B cell (primary cell): ENCODE results near the gene KDM7A. TPM values are rescaled to one million over a fixed set of nuclear protein-coding genes. Genes with fewer than 3 reads are reported as not detected.

Experiments used
- ATAC-seq: fragments of 200-7000 bp; cut with Tn5 transposase; one replicate; pipeline ENCODE4 v1.10.0; 2021; ENCODE audit warnings: low read depth, mild to moderate bottlenecking, moderate number of reproducible peaks, moderate library complexity
- CTCF ChIA-PET: fragments of 350-600 bp; sonication (Branson Sonifier 250); formaldehyde crosslinking; loops from one replicate; lab custom pipeline; 2021; ENCODE audit warnings: antibody characterized with exemption, inconsistent platforms; lab: Charles Lee
- POLR2A ChIA-PET: fragments of 350-600 bp; sonication (Branson Sonifier 250); formaldehyde crosslinking; loops from one replicate; lab custom pipeline; 2021; ENCODE audit warnings: antibody characterized with exemption; lab: Charles Lee
- DNase-seq: peaks from one replicate; pipeline ENCODE4 v3.0.0; 2013
- H2AFZ ChIP-seq: 2 replicates; pipeline ENCODE4 v1.6.1; 2012; ENCODE audit warnings: mild to moderate bottlenecking, low read depth, low read length; ENCODE audit not compliant: insufficient read depth, poor library complexity, severe bottlenecking
- H3K27ac ChIP-seq, 2 donors: 1 replicate in 1 of 2; 2 replicates in 1 of 2; pipeline ENCODE4 v1.5.1; 2012 to 2013; ENCODE audit warnings: low read length in 2 of 2, mild to moderate bottlenecking in 2 of 2, moderate library complexity in 1 of 2
- H3K27me3 ChIP-seq, 4 experiments: fragments of 200-600 bp in 1 of 4; sonication (generic) in 1 of 4; replicated peaks in 1 of 4; 1 replicate in 2 of 4; 2 replicates in 2 of 4; pipeline versions ENCODE4 v1.6.1 to v1.7.0; 2013 to 2016; ENCODE audit warnings: low read length in 3 of 4, mild to moderate bottlenecking in 2 of 4, mixed read lengths in 1 of 4, moderate library complexity in 1 of 4; ENCODE audit not compliant: insufficient read depth in 4 of 4, control insufficient read depth in 3 of 4; ENCODE audit errors: control extremely low read depth in 1 of 4
- H3K36me3 ChIP-seq, 2 experiments: replicated peaks in 1 of 2; 1 replicate in 1 of 2; 2 replicates in 1 of 2; pipeline versions ENCODE4 v1.6.1 to v1.7.1; 2013; ENCODE audit warnings: low read length in 1 of 2; ENCODE audit not compliant: insufficient read depth in 2 of 2, control insufficient read depth in 1 of 2; ENCODE audit errors: control extremely low read depth in 1 of 2, extremely low read depth in 1 of 2
- H3K4me1 ChIP-seq, 2 donors: fragments of 200-600 bp in 1 of 2; sonication (generic) in 1 of 2; 1 replicate in 1 of 2; 2 replicates in 1 of 2; pipeline versions ENCODE4 v1.5.1 to v1.6.1; 2013 to 2017; ENCODE audit warnings: low read length in 2 of 2; ENCODE audit not compliant: control insufficient read depth in 2 of 2, insufficient read depth in 2 of 2
- H3K4me2 ChIP-seq: replicated peaks from 2 replicates; pipeline ENCODE3; 2012; ENCODE audit warnings: mild to moderate bottlenecking, low read depth, low read length; ENCODE audit not compliant: poor library complexity, severe bottlenecking
- H3K4me3 ChIP-seq, 5 experiments: fragments of 200-600 bp in 1 of 5; sonication (generic) in 1 of 5; 1 replicate in 3 of 5; 2 replicates in 2 of 5; pipeline versions ENCODE4 v1.5.1 to v1.7.0; 2011 to 2016; ENCODE audit warnings: low read length in 4 of 5, mild to moderate bottlenecking in 4 of 5, low read depth in 2 of 5, control low read depth in 1 of 5, moderate library complexity in 1 of 5; ENCODE audit not compliant: insufficient read depth in 1 of 5; ENCODE audit errors: control extremely low read depth in 1 of 5, extremely low read depth in 1 of 5
- H3K79me2 ChIP-seq: fragments of 200-600 bp; sonication (generic); one replicate; pipeline ENCODE4 v1.6.0; 2016; ENCODE audit warnings: low read length; ENCODE audit not compliant: control insufficient read depth, insufficient read depth
- H3K9ac ChIP-seq: fragments of 200-600 bp; sonication (generic); 2 replicates; pipeline ENCODE4 v1.6.1; 2017; ENCODE audit warnings: mild to moderate bottlenecking, low read length, moderate library complexity
- H3K9me3 ChIP-seq, 3 donors: one replicate each; pipeline versions ENCODE4 v1.6.1 to v1.7.1; 2013; ENCODE audit warnings: low read length in 2 of 3; ENCODE audit not compliant: control insufficient read depth in 2 of 3, insufficient read depth in 1 of 3; ENCODE audit errors: control extremely low read depth in 1 of 3
- H4K20me1 ChIP-seq: 2 replicates; pipeline ENCODE4 v1.6.0; 2012; ENCODE audit warnings: mild to moderate bottlenecking, low read length; ENCODE audit not compliant: insufficient read depth, control insufficient read depth, poor library complexity, severe bottlenecking
- H3K27ac Mint-ChIP-seq: one replicate; pipeline ENCODE4 v1.8.0; 2021; ENCODE audit warnings: mixed read lengths
- H3K27me3 Mint-ChIP-seq: one replicate; pipeline ENCODE4 v1.8.0; 2021; ENCODE audit warnings: mixed read lengths
- H3K4me1 Mint-ChIP-seq: one replicate; pipeline ENCODE4 v1.8.0; 2021; ENCODE audit warnings: mixed read lengths
- H3K4me3 Mint-ChIP-seq: one replicate; pipeline ENCODE4 v1.8.0; 2021; ENCODE audit warnings: mixed read lengths
- H3K9me3 Mint-ChIP-seq: one replicate; pipeline ENCODE4 v1.8.0; 2022; ENCODE audit warnings: mixed read lengths; ENCODE audit not compliant: insufficient read depth
- CTCF ChIP-seq: fragments of 200-600 bp; IDR thresholded peaks from one replicate; pipeline ENCODE4 v1.8.0; 2022; ENCODE audit warnings: antibody characterized with exemption, mild to moderate bottlenecking
- EZH2 ChIP-seq: IDR thresholded peaks from 2 replicates; pipeline ENCODE4 v1.6.1; 2012; ENCODE audit warnings: borderline replicate concordance, low read depth, mild to moderate bottlenecking, moderate library complexity, low read length; ENCODE audit not compliant: insufficient read depth, poor library complexity, severe bottlenecking
- WGBS: methylation state at CpG from one replicate; pipeline ENCODE4 v1.1.5; 2013; ENCODE audit warnings: missing lambda C conversion rate; ENCODE audit not compliant: insufficient coverage; 5-methylcytosine and 5-hydroxymethylcytosine counted together
- intact Hi-C: fragments of 100-400 bp; cut with micrococcal nuclease; formaldehyde crosslinking; loops from one replicate; pipeline ENCODE4 v1.10.0; 2022
- polyA plus RNA-seq: library from polyadenylated mRNA; depleted of rRNA; stranded (reverse); fragments of >200 nt; gene quantifications from 2 replicates; pipeline ENCODE4 v1.2.3, GENCODE V29; 2012
- total RNA-seq, 2 donors: library from RNA; stranded (reverse); fragments of 120-200 nt in 1 of 2; gene quantifications; 1 replicate in 1 of 2; 2 replicates in 1 of 2; pipeline versions ENCODE4 v1.2.3 to v1.2.4, GENCODE V29; 2013 to 2022

The KDM7A gene
- total and polyA plus RNA-seq, 2 donors (not counting 1 experiment from before 2014, with no cell fraction given): 16.1 to 50.8 TPM

GRCh38 chr7:140079121-140079536, 97.7 kb downstream of the KDM7A start:
- Histone ChIP-seq H3K4me1 (peaks cover 0 to 6% of the 10 kb centered on the region in 2 donors), H4K20me1 (no peaks in the 10 kb centered on the region), H3K79me2 (no peaks in the 10 kb centered on the region), H3K9ac (no peak overlapping the region), H3K9me3 (no peaks in the 10 kb centered on the region), H2AFZ (no peak overlapping the region), H3K27me3 (no peaks in the 10 kb centered on the region), H3K36me3 (peaks cover 0 to 2% of the 10 kb centered on the region in 2 experiments), H3K4me2 (no peak overlapping the region), H3K27ac (no peak overlapping the region), H3K4me3 (no peak overlapping the region)
- no peak for ATAC-seq
- POLR2A ChIA-PET: no interaction called here
- Mint-ChIP-seq H3K27me3 (peaks cover 4% of the 10 kb centered on the region), H3K4me1 (peaks cover 7% of the 10 kb centered on the region), H3K9me3 (no peaks in the 10 kb centered on the region), H3K4me3 (no peak overlapping the region), H3K27ac (no peak overlapping the region)
- TF ChIP-seq CTCF: no peak
- no peak for TF ChIP-seq EZH2
- CTCF ChIA-PET: no interaction called here
- DNase-seq: no peak
- 78% methylated on average over 6 of the region's 6 CpGs for WGBS
- intact Hi-C loops: no loop called here

- intact Hi-C loops: no loop called here
Observed at GRCh38 chr7:140078392-140078791, 98.4 kb downstream of the KDM7A start.

More at GRCh38 chr7:140078392-140078791, 98.4 kb downstream of the KDM7A start:
- POLR2A ChIA-PET: no interaction called here
- Histone ChIP-seq H3K27me3 (no peaks in the 10 kb centered on the region), H3K9me3 (no peaks in the 10 kb centered on the region), H3K27ac (no peak overlapping the region), H3K4me1 (peaks cover 0 to 6% of the 10 kb centered on the region in 2 donors), H3K36me3 (no peaks in the 10 kb centered on the region), H3K4me2 (no peak overlapping the region), H4K20me1 (no peaks in the 10 kb centered on the region), H3K79me2 (no peaks in the 10 kb centered on the region), H2AFZ (no peak overlapping the region), H3K4me3 (no peak overlapping the region), H3K9ac (no peak overlapping the region)
- Mint-ChIP-seq H3K27me3 (peaks cover 4% of the 10 kb centered on the region), H3K4me3 (no peak overlapping the region), H3K4me1 (peaks cover 3% of the 10 kb centered on the region), H3K27ac (peak overlapping the region; percentile 32), H3K9me3 (no peaks in the 10 kb centered on the region)
- CTCF ChIA-PET: no interaction called here
- 19% methylated on average over 4 of the region's 13 CpGs for WGBS
- ATAC-seq: no peak
- DNase-seq: peak; percentile 22
- TF ChIP-seq CTCF: no peak
- TF ChIP-seq EZH2: no peak
